A673 (cell line): ENCODE measurements around the gene HJV.

Source experiments
- CTCF ChIP-seq: fragments of 300-800, 200-600 bp; sonication (generic); conservative IDR thresholded peaks from 2 replicates; pipeline ENCODE4 v1.5.1; 2017; ENCODE audit warnings: low read depth, mild to moderate bottlenecking, antibody characterized with exemption, low read length, moderate library complexity, mixed read lengths
- EZH2 ChIP-seq: fragments of 200-600 bp; sonication (generic); IDR thresholded peaks from 2 replicates; pipeline ENCODE4 v1.6.1; 2017; ENCODE audit warnings: borderline replicate concordance, low read depth, mild to moderate bottlenecking, mixed read lengths, antibody characterized with exemption, low read length; ENCODE audit not compliant: poor library complexity, severe bottlenecking

GRCh38 chr1:145972580-145972979 lies 49.0 kb downstream of the HJV start:
- no peak for TF ChIP-seq CTCF
- TF ChIP-seq EZH2, result no peak
